ENCODE results near the gene C1orf141.
"Not testable (repeated sequence)": the region's sequence is repeated elsewhere in the genome, so short reads cannot be mapped to it uniquely, and the experiment has no call there.

C1orf141 gene

GRCh38 chr1:67088440-67088839 is 46.3 kb downstream of the C1orf141 start:
- Histone ChIP-seq H3K27me3 (ENCODE audit: insufficient read depth, low read length) (no peaks in the 10 kb centered on the region), H3K9me3 (ENCODE audit: insufficient read depth, low read depth, low read length) (0 out of 2 replicates have a peak, but pooled peaks cover 6% of the 10 kb centered on the region), H3K4me3 (ENCODE audit: low read length) (no peak overlapping the region), H3K27ac (ENCODE audit: low read depth, low read length) (no peak overlapping the region), H3K9ac (ENCODE audit: low read depth, low read length) (no peak overlapping the region), H3K36me3 (ENCODE audit: insufficient read depth, low read length) (no peaks in the 10 kb centered on the region), H3K4me1 (ENCODE audit: insufficient read depth, low read length) (no peaks in the 10 kb centered on the region)
- WGBS = 95% methylated on average over 1 of the region's 1 CpG

GRCh38 chr1:67085326-67085725 is 49.4 kb downstream of the C1orf141 start:
- H3K4me3 ChIP-seq (ENCODE audit: low read length) = no peak overlapping the region
- H3K27me3 ChIP-seq (ENCODE audit: insufficient read depth, low read length) = no peaks in the 10 kb centered on the region
- H3K27ac ChIP-seq (ENCODE audit: low read depth, low read length) = no peak overlapping the region
- no peak overlapping the region for H3K9ac ChIP-seq (ENCODE audit: low read depth, low read length)
- no peaks in the 10 kb centered on the region for H3K36me3 ChIP-seq (ENCODE audit: insufficient read depth, low read length)
- H3K4me1 ChIP-seq (ENCODE audit: insufficient read depth, low read length) = no peaks in the 10 kb centered on the region
- WGBS = 47% methylated on average over 2 of the region's 2 CpGs
- H3K9me3 ChIP-seq (ENCODE audit: insufficient read depth, low read depth, low read length) = 0 out of 2 replicates have a peak, but pooled peaks cover 6% of the 10 kb centered on the region

GRCh38 chr1:67084765-67085318 is 49.9 kb downstream of the C1orf141 start:
- Histone ChIP-seq H3K36me3 (ENCODE audit: insufficient read depth, low read length) (no peaks in the 10 kb centered on the region), H3K9ac (ENCODE audit: low read depth, low read length) (no peak overlapping the region), H3K4me3 (ENCODE audit: low read length) (no peak overlapping the region), H3K27me3 (ENCODE audit: insufficient read depth, low read length) (no peaks in the 10 kb centered on the region), H3K4me1 (ENCODE audit: insufficient read depth, low read length) (no peaks in the 10 kb centered on the region), H3K27ac (ENCODE audit: low read depth, low read length) (no peak overlapping the region), H3K9me3 (ENCODE audit: insufficient read depth, low read depth, low read length) (0 out of 2 replicates have a peak, but pooled peaks cover 6% of the 10 kb centered on the region)
- WGBS = 93% methylated on average over 6 of the region's 9 CpGs

- 94% methylated on average over 3 of the region's 3 CpGs for WGBS
- no peak overlapping the region for H3K4me3 ChIP-seq (ENCODE audit: low read length)
- H3K4me1 ChIP-seq (ENCODE audit: insufficient read depth, low read length) = no peaks in the 10 kb centered on the region
Observed at GRCh38 chr1:67078291-67078690, 56.5 kb downstream of the C1orf141 start.

GRCh38 chr1:67077593-67077992 is 57.2 kb downstream of the C1orf141 start:
- WGBS = 97% methylated on average over 1 of the region's 1 CpG

More at GRCh38 chr1:67078291-67078690, 56.5 kb downstream of the C1orf141 start:
- H3K27ac ChIP-seq (ENCODE audit: low read depth, low read length) = no peak overlapping the region
- H3K9me3 ChIP-seq (ENCODE audit: insufficient read depth, low read depth, low read length) = no peaks in the 10 kb centered on the region
- H3K27me3 ChIP-seq (ENCODE audit: insufficient read depth, low read length) = no peaks in the 10 kb centered on the region
- H3K36me3 ChIP-seq (ENCODE audit: insufficient read depth, low read length) = no peaks in the 10 kb centered on the region
- no peak overlapping the region for H3K9ac ChIP-seq (ENCODE audit: low read depth, low read length)

GRCh38 chr1:67072749-67073148 is 62.0 kb downstream of the C1orf141 start:
- Histone ChIP-seq H3K9me3 (ENCODE audit: insufficient read depth, low read depth, low read length) (peaks cover 11% of the 10 kb centered on the region; the same call in 1 of the 2 replicates), H3K4me1 (ENCODE audit: insufficient read depth, low read length) (no peaks in the 10 kb centered on the region), H3K4me3 (ENCODE audit: low read length) (no peak overlapping the region), H3K27me3 (ENCODE audit: insufficient read depth, low read length) (no peaks in the 10 kb centered on the region), H3K27ac (ENCODE audit: low read depth, low read length) (no peak overlapping the region), H3K9ac (ENCODE audit: low read depth, low read length) (no peak overlapping the region), H3K36me3 (ENCODE audit: insufficient read depth, low read length) (no peaks in the 10 kb centered on the region)
- WGBS = 100% methylated on average over 1 of the region's 1 CpG

More at GRCh38 chr1:67077593-67077992, 57.2 kb downstream of the C1orf141 start:
- H3K9me3 ChIP-seq (ENCODE audit: insufficient read depth, low read depth, low read length) = no peaks in the 10 kb centered on the region
- H3K4me1 ChIP-seq (ENCODE audit: insufficient read depth, low read length) = no peaks in the 10 kb centered on the region
- no peaks in the 10 kb centered on the region for H3K36me3 ChIP-seq (ENCODE audit: insufficient read depth, low read length)
- no peak overlapping the region for H3K27ac ChIP-seq (ENCODE audit: low read depth, low read length)
- no peak overlapping the region for H3K4me3 ChIP-seq (ENCODE audit: low read length)
- no peak overlapping the region for H3K9ac ChIP-seq (ENCODE audit: low read depth, low read length)
- H3K27me3 ChIP-seq (ENCODE audit: insufficient read depth, low read length) = no peaks in the 10 kb centered on the region

GRCh38 chr1:67067655-67068054 is 67.1 kb downstream of the C1orf141 start:
- WGBS = 60% methylated on average over 3 of the region's 3 CpGs

GRCh38 chr1:67062412-67062811 is 72.4 kb downstream of the C1orf141 start:
- 87% methylated on average over 1 of the region's 1 CpG for WGBS
- Histone ChIP-seq H3K9ac (ENCODE audit: low read depth, low read length) (no peak overlapping the region), H3K36me3 (ENCODE audit: insufficient read depth, low read length) (no peaks in the 10 kb centered on the region), H3K4me1 (ENCODE audit: insufficient read depth, low read length) (peaks cover 14% of the 10 kb centered on the region; the same call in 1 of the 2 replicates), H3K27me3 (ENCODE audit: insufficient read depth, low read length) (no peaks in the 10 kb centered on the region), H3K27ac (ENCODE audit: low read depth, low read length) (no peak overlapping the region), H3K4me3 (ENCODE audit: low read length) (no peak overlapping the region), H3K9me3 (ENCODE audit: insufficient read depth, low read depth, low read length) (peaks cover 2% of the 10 kb centered on the region)

More at GRCh38 chr1:67067655-67068054, 67.1 kb downstream of the C1orf141 start:
- not testable (repeated sequence) for H3K27ac ChIP-seq (ENCODE audit: low read depth, low read length); H3K9ac ChIP-seq (ENCODE audit: low read depth, low read length); H3K4me3 ChIP-seq (ENCODE audit: low read length); H3K4me1 ChIP-seq (ENCODE audit: insufficient read depth, low read length); H3K27me3 ChIP-seq (ENCODE audit: insufficient read depth, low read length); H3K36me3 ChIP-seq (ENCODE audit: insufficient read depth, low read length)
- H3K9me3 ChIP-seq (ENCODE audit: insufficient read depth, low read depth, low read length) = peaks cover 16% of the 10 kb centered on the region

- 95% methylated on average over 2 of the region's 2 CpGs for WGBS
- H3K9ac ChIP-seq (ENCODE audit: low read depth, low read length) = no peak overlapping the region
- H3K4me1 ChIP-seq (ENCODE audit: insufficient read depth, low read length) = peaks cover 14% of the 10 kb centered on the region; the same call in 1 of the 2 replicates
- H3K27ac ChIP-seq (ENCODE audit: low read depth, low read length) = no peak overlapping the region
- H3K36me3 ChIP-seq (ENCODE audit: insufficient read depth, low read length) = no peaks in the 10 kb centered on the region
- no peaks in the 10 kb centered on the region for H3K27me3 ChIP-seq (ENCODE audit: insufficient read depth, low read length)
- no peaks in the 10 kb centered on the region for H3K9me3 ChIP-seq (ENCODE audit: insufficient read depth, low read depth, low read length)
- H3K4me3 ChIP-seq (ENCODE audit: low read length) = no peak overlapping the region
Observed at GRCh38 chr1:67061266-67061665, 73.5 kb downstream of the C1orf141 start.

- no peaks in the 10 kb centered on the region for H3K36me3 ChIP-seq (ENCODE audit: insufficient read depth, low read length)
- peaks cover 14% of the 10 kb centered on the region; the same call in 1 of the 2 replicates for H3K4me1 ChIP-seq (ENCODE audit: insufficient read depth, low read length)
- no peaks in the 10 kb centered on the region for H3K9me3 ChIP-seq (ENCODE audit: insufficient read depth, low read depth, low read length)
- 78% methylated on average over 2 of the region's 2 CpGs for WGBS
- no peak overlapping the region for H3K27ac ChIP-seq (ENCODE audit: low read depth, low read length)
- H3K4me3 ChIP-seq (ENCODE audit: low read length) = no peak overlapping the region
- no peaks in the 10 kb centered on the region for H3K27me3 ChIP-seq (ENCODE audit: insufficient read depth, low read length)
- no peak overlapping the region for H3K9ac ChIP-seq (ENCODE audit: low read depth, low read length)
Observed at GRCh38 chr1:67060811-67061218, 74.0 kb downstream of the C1orf141 start.

GRCh38 chr1:67059346-67059745 is 75.4 kb downstream of the C1orf141 start:
- H3K4me3 ChIP-seq (ENCODE audit: low read length) = no peak overlapping the region
- H3K4me1 ChIP-seq (ENCODE audit: insufficient read depth, low read length) = peaks cover 20% of the 10 kb centered on the region
- no peaks in the 10 kb centered on the region for H3K27me3 ChIP-seq (ENCODE audit: insufficient read depth, low read length)
- no peak overlapping the region for H3K27ac ChIP-seq (ENCODE audit: low read depth, low read length)
- 85% methylated on average over 1 of the region's 1 CpG for WGBS
- H3K9ac ChIP-seq (ENCODE audit: low read depth, low read length) = no peak overlapping the region
- H3K36me3 ChIP-seq (ENCODE audit: insufficient read depth, low read length) = no peaks in the 10 kb centered on the region
- H3K9me3 ChIP-seq (ENCODE audit: insufficient read depth, low read depth, low read length) = no peaks in the 10 kb centered on the region

GRCh38 chr1:67058761-67059160 is 76.0 kb downstream of the C1orf141 start:
- Histone ChIP-seq H3K4me3 (ENCODE audit: low read length) (no peak overlapping the region), H3K4me1 (ENCODE audit: insufficient read depth, low read length) (peaks cover 20% of the 10 kb centered on the region), H3K27me3 (ENCODE audit: insufficient read depth, low read length) (no peaks in the 10 kb centered on the region), H3K9ac (ENCODE audit: low read depth, low read length) (no peak overlapping the region), H3K9me3 (ENCODE audit: insufficient read depth, low read depth, low read length) (no peaks in the 10 kb centered on the region), H3K36me3 (ENCODE audit: insufficient read depth, low read length) (no peaks in the 10 kb centered on the region), H3K27ac (ENCODE audit: low read depth, low read length) (no peak overlapping the region)
- 88% methylated on average over 3 of the region's 3 CpGs for WGBS

All from HUES64 (cell line).